ENCODE data around the gene CRTAP. TPM values are rescaled to one million over a fixed set of nuclear protein-coding genes. Genes with fewer than 3 reads are reported as not detected.
"Not testable (repeated sequence)": the region's sequence is repeated elsewhere in the genome, so short reads cannot be mapped to it uniquely, and the experiment has no call there.

CRTAP gene
- 100 to 1,000 TPM; 419 to 454 TPM for total RNA-seq

DNA sequence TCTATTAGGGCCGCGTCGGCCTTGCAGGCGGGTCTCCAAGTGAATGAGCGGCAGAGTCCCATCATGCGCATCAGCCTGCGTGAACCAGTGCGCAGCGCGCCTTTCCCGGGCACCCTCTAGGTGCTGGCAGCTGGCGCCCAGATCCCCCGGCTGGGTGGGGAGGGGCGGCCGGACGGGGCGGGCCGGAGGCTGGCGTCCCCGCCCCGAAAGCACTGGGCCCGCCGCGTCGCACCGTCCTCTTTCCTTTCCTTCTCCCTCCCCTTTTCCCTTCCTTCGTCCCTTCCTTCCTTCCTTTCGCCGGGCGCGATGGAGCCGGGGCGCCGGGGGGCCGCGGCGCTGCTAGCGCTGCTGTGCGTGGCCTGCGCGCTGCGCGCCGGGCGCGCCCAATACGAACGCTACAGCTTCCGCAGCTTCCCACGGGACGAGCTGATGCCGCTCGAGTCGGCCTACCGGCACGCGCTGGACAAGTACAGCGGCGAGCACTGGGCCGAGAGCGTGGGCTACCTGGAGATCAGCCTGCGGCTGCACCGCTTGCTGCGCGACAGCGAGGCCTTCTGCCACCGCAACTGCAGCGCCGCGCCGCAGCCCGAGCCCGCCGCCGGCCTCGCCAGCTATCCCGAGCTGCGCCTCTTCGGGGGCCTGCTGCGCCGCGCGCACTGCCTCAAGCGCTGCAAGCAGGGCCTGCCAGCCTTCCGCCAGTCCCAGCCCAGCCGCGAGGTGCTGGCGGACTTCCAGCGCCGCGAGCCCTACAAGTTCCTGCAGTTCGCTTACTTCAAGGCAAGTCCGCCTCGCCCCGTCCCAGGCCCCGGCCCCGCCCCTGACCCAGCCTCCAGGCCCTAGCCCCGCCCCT, at the start of gene CRTAP:
Gene CRTAP, plus strand, starts transcription at position 243 of the 850 bp plus-strand sequence. Its CDS starts 64 bp downstream, at position 307.
- DNase-seq (ENCODE audit: low spot score), result peak; percentile 91
- peak; percentile 29 for ATAC-seq (ENCODE audit: insufficient number of reproducible peaks, low FRiP score, low read depth)
- Histone ChIP-seq H3K4me3 (peak within 1 kb of the TSS; percentile 91), H3K36me3 (no peaks in the 10 kb centered on the region), H3K4me1 (ENCODE audit: control insufficient read depth in 1 of 2, low read depth in 2 of 2) (peaks cover 17 to 37% of the 10 kb centered on the region in 2 donors), H3K27me3 (replicated peaks; ENCODE audit: insufficient read depth) (no peaks in the 10 kb centered on the region), H3K9me3 (no peaks in the 10 kb centered on the region), H3K27ac (peak within 1 kb of the TSS; percentile 97 to 98)
- TF ChIP-seq CTCF (IDR thresholded peaks at IDR 0.05), result no peak

GRCh38 chr3:33064929-33065328, 48.9 kb upstream of the CRTAP start:
- Histone ChIP-seq H3K27me3 (replicated peaks; ENCODE audit: insufficient read depth) (no peaks in the 10 kb centered on the region), H3K9me3 (no peaks in the 10 kb centered on the region), H3K27ac (no peak overlapping the region), H3K4me3 (no peak overlapping the region), H3K4me1 (ENCODE audit: control insufficient read depth in 1 of 2, low read depth in 2 of 2) (no peaks in the 10 kb centered on the region), H3K36me3 (peaks cover 38% of the 10 kb centered on the region)
- DNase-seq (ENCODE audit: low spot score), result no peak
- TF ChIP-seq CTCF (IDR thresholded peaks at IDR 0.05), result no peak
- ATAC-seq (ENCODE audit: insufficient number of reproducible peaks, low FRiP score, low read depth), result no peak

DNA sequence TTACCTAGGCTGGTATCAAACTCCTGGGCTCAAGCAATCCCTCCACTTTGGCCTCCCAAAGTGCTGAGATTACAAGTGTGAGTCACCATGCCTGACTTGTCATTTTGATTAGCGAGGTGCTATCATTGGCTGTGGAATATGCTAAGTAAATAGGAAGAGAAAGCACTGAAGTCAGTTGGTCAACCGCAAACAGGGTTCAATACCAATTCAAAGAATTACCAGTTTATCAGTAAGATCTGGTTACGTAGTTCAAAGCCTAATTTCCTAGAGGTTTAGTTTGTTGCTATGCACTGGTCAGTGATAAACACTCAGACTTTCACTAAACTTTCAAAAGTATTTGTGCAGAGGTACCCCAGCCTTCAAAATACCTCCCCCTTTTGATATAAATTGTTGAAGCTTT, 46.3 kb upstream of the CRTAP start:
- Histone ChIP-seq H3K27me3 (replicated peaks; ENCODE audit: insufficient read depth) (no peaks in the 10 kb centered on the region), H3K9me3 (no peaks in the 10 kb centered on the region), H3K4me1 (ENCODE audit: control insufficient read depth in 1 of 2, low read depth in 2 of 2) (no peaks in the 10 kb centered on the region), H3K4me3 (no peak overlapping the region), H3K36me3 (peaks cover 31% of the 10 kb centered on the region), H3K27ac (no peak overlapping the region)
- no peak for TF ChIP-seq CTCF (IDR thresholded peaks at IDR 0.05)
- ATAC-seq (ENCODE audit: insufficient number of reproducible peaks, low FRiP score, low read depth) (no peak), DNase-seq (ENCODE audit: low spot score) (no peak)

GRCh38 chr3:33069862-33070261, 44.0 kb upstream of the CRTAP start:
- H3K36me3 ChIP-seq, result peaks cover 19% of the 10 kb centered on the region
- DNase-seq (ENCODE audit: low spot score); ATAC-seq (ENCODE audit: insufficient number of reproducible peaks, low FRiP score, low read depth); H3K4me1 ChIP-seq (ENCODE audit: control insufficient read depth in 1 of 2, low read depth in 2 of 2); H3K9me3 ChIP-seq; H3K27me3 ChIP-seq (replicated peaks; ENCODE audit: insufficient read depth); H3K27ac ChIP-seq; H3K4me3 ChIP-seq: not testable (repeated sequence)

DNA sequence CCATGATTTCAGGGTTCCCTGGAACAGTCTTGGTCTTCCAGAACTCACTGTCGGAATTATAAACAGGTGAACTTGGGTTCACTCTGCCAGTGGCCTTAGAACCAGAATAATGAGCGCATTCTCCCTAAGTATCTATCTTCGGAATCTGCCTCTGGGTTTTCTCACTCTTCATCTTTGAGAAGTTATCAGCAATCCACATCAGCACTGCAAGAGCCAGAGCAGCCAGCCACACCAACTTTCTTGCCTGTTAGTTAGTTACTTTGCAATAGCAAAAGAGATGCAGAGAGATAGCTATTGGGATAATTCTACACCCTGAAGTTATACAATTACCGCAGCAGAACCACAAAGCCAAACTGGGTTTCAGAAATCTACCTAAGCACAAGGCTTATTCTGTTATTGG, 42.6 kb upstream of the CRTAP start:
- no peak overlapping the region for H3K27ac ChIP-seq
- no peak for ATAC-seq (ENCODE audit: insufficient number of reproducible peaks, low FRiP score, low read depth)
- H3K4me3 ChIP-seq, result no peak overlapping the region
- no peak for DNase-seq (ENCODE audit: low spot score)
- TF ChIP-seq CTCF (IDR thresholded peaks at IDR 0.05), result no peak
- no peaks in the 10 kb centered on the region for H3K4me1 ChIP-seq (ENCODE audit: control insufficient read depth in 1 of 2, low read depth in 2 of 2)
- no peaks in the 10 kb centered on the region for H3K27me3 ChIP-seq (replicated peaks; ENCODE audit: insufficient read depth)
- H3K9me3 ChIP-seq, result no peaks in the 10 kb centered on the region
- H3K36me3 ChIP-seq, result peaks cover 12% of the 10 kb centered on the region
